Omental fat pad (tissue), 4 donors: Measurements from ENCODE around the gene IL2RA. TPM values are rescaled to one million over a fixed set of nuclear protein-coding genes. Genes with fewer than 3 reads are reported as not detected.
A peak's percentile ranks its signal among the peaks of the same experiment; 100 is the strongest.

Source experiments
- ATAC-seq: fragments of 150-250 bp; one replicate; pipeline ENCODE4 v1.9.1; 2016; ENCODE audit warnings: mild to moderate bottlenecking, moderate library complexity; ENCODE audit not compliant: low FRiP score
- DNase-seq: peaks from one replicate; pipeline ENCODE4 v3.0.0-alpha.2; 2019; ENCODE audit warnings: low spot score
- CTCF ChIP-seq, 3 donors: fragments of 450-650 bp; IDR thresholded peaks; one replicate each; pipeline ENCODE4 v1.5.1; 2016 to 2017; ENCODE audit warnings: antibody characterized with exemption in 3 of 3, mild to moderate bottlenecking in 3 of 3, moderate library complexity in 2 of 3
- total RNA-seq, 4 donors: library from RNA; depleted of rRNA; stranded (reverse); fragments of >200 nt; gene quantifications; one replicate each; pipeline ENCODE4 v1.1.0, GENCODE V29; 2016

IL2RA gene
- total RNA-seq, 4 donors from 2014 or later = 0.69 to 25.0 (median 7.1) TPM

- no peak for TF ChIP-seq CTCF (IDR thresholded peaks at IDR 0.05)
- no peak for DNase-seq
Observed at GRCh38 chr10:6033954-6034353, 28.2 kb downstream of the IL2RA start.

GRCh38 chr10:6030940-6031339 lies 31.2 kb downstream of the IL2RA start:
- no peak for TF ChIP-seq CTCF (IDR thresholded peaks at IDR 0.05)
- ATAC-seq = no peak
- no peak for DNase-seq

More at GRCh38 chr10:6033954-6034353, 28.2 kb downstream of the IL2RA start:
- peak; percentile 86 for ATAC-seq

- ATAC-seq = no peak
Observed at GRCh38 chr10:6030217-6030616, 31.9 kb downstream of the IL2RA start.

GRCh38 chr10:6027929-6028328 lies 34.2 kb downstream of the IL2RA start:
- ATAC-seq (no peak), DNase-seq (no peak)
- no peak for TF ChIP-seq CTCF (IDR thresholded peaks at IDR 0.05)

More at GRCh38 chr10:6030217-6030616, 31.9 kb downstream of the IL2RA start:
- TF ChIP-seq CTCF (IDR thresholded peaks at IDR 0.05) = no peak
- no peak for DNase-seq

GRCh38 chr10:6025683-6026255 lies 36.4 kb downstream of the IL2RA start:
- ATAC-seq (no peak), DNase-seq (no peak)
- no peak for TF ChIP-seq CTCF (IDR thresholded peaks at IDR 0.05)

- TF ChIP-seq CTCF (IDR thresholded peaks at IDR 0.05) = no peak
- DNase-seq (no peak), ATAC-seq (no peak)
Observed at GRCh38 chr10:6024334-6024682, 37.9 kb downstream of the IL2RA start.

GRCh38 chr10:6023661-6024333 lies 38.4 kb downstream of the IL2RA start:
- no peak for ATAC-seq
- no peak for DNase-seq
- no peak for TF ChIP-seq CTCF (IDR thresholded peaks at IDR 0.05)
